ENCODE measurements around the gene TYW1B. TPM values are rescaled to one million over a fixed set of nuclear protein-coding genes. Genes with fewer than 3 reads are reported as not detected.
"Not testable (repeated sequence)": the region's sequence is repeated elsewhere in the genome, so short reads cannot be mapped to it uniquely, and the experiment has no call there.

Gene TYW1B
- total and polyA plus RNA-seq, 4 experiments from 2014 or later: 0.30 to 8.4 (median 5.0) TPM

- H3K4me1 Mint-ChIP-seq; H3K27me3 ChIP-seq (ENCODE audit: insufficient read depth, low read length); intact Hi-C loops (cut with micrococcal nuclease); H3K4me1 ChIP-seq (ENCODE audit: insufficient read depth, low read length); H3K9me3 ChIP-seq (ENCODE audit: control insufficient read depth in 1 of 2, low read length in 2 of 2); H3K27me3 Mint-ChIP-seq; DNase-seq; H3K4me3 ChIP-seq (ENCODE audit: low read length in 2 of 2); CTCF ChIA-PET (ENCODE audit: partially characterized antibody); H3K36me3 ChIP-seq (ENCODE audit: insufficient read depth, low read length); H3K4me3 Mint-ChIP-seq; POLR2A ChIA-PET (ENCODE audit: partially characterized antibody); H3K27ac Mint-ChIP-seq; H3K27ac ChIP-seq (ENCODE audit: low read depth, low read length); H3K9me3 Mint-ChIP-seq: not testable (repeated sequence)
- peaks cover 37 to 38% of the 10 kb centered on the region in 2 donors for H3K36me3 Mint-ChIP-seq
Observed at GRCh38 chr7:72810437-72810836, 17.6 kb downstream of the TYW1B start.

- POLR2A ChIA-PET (ENCODE audit: partially characterized antibody); H3K27ac Mint-ChIP-seq: not testable (repeated sequence)
Observed at GRCh38 chr7:72808511-72808910, 19.5 kb downstream of the TYW1B start.

GRCh38 chr7:72806851-72807250, 21.1 kb downstream of the TYW1B start:
- H3K36me3 Mint-ChIP-seq: peaks cover 37 to 42% of the 10 kb centered on the region in 2 donors
- H3K4me3 Mint-ChIP-seq; CTCF ChIA-PET (ENCODE audit: partially characterized antibody); H3K27me3 ChIP-seq (ENCODE audit: insufficient read depth, low read length); H3K27ac Mint-ChIP-seq; H3K9me3 ChIP-seq (ENCODE audit: control insufficient read depth in 1 of 2, low read length in 2 of 2); intact Hi-C loops (cut with micrococcal nuclease); H3K4me1 Mint-ChIP-seq; H3K4me1 ChIP-seq (ENCODE audit: insufficient read depth, low read length); H3K27ac ChIP-seq (ENCODE audit: low read depth, low read length); H3K9me3 Mint-ChIP-seq; H3K36me3 ChIP-seq (ENCODE audit: insufficient read depth, low read length); H3K27me3 Mint-ChIP-seq; DNase-seq; H3K4me3 ChIP-seq (ENCODE audit: low read length in 2 of 2); POLR2A ChIA-PET (ENCODE audit: partially characterized antibody): not testable (repeated sequence)

More at GRCh38 chr7:72808511-72808910, 19.5 kb downstream of the TYW1B start:
- H3K4me3 Mint-ChIP-seq; intact Hi-C loops (cut with micrococcal nuclease); H3K9me3 Mint-ChIP-seq; H3K27ac ChIP-seq (ENCODE audit: low read depth, low read length); CTCF ChIA-PET (ENCODE audit: partially characterized antibody); DNase-seq; H3K4me1 ChIP-seq (ENCODE audit: insufficient read depth, low read length); H3K4me3 ChIP-seq (ENCODE audit: low read length in 2 of 2); H3K9me3 ChIP-seq (ENCODE audit: control insufficient read depth in 1 of 2, low read length in 2 of 2); H3K27me3 Mint-ChIP-seq; H3K4me1 Mint-ChIP-seq; H3K27me3 ChIP-seq (ENCODE audit: insufficient read depth, low read length); H3K36me3 ChIP-seq (ENCODE audit: insufficient read depth, low read length): not testable (repeated sequence)
- H3K36me3 Mint-ChIP-seq: peaks cover 39 to 41% of the 10 kb centered on the region in 2 donors

- H3K9me3 ChIP-seq (ENCODE audit: control insufficient read depth in 1 of 2, low read length in 2 of 2): no peaks in the 10 kb centered on the region
- no peak overlapping the region for H3K4me3 ChIP-seq (ENCODE audit: low read length in 2 of 2)
- intact Hi-C loops (cut with micrococcal nuclease): no loop called here
- POLR2A ChIA-PET (ENCODE audit: partially characterized antibody): no interaction called here
- H3K4me1 Mint-ChIP-seq: no peaks in the 10 kb centered on the region
- H3K36me3 ChIP-seq (ENCODE audit: insufficient read depth, low read length): peaks cover 5% of the 10 kb centered on the region
- no peak overlapping the region for H3K27ac ChIP-seq (ENCODE audit: low read depth, low read length)
- CTCF ChIA-PET (ENCODE audit: partially characterized antibody): no interaction called here
- H3K36me3 Mint-ChIP-seq: peaks cover 40 to 45% of the 10 kb centered on the region in 2 donors
- H3K4me3 Mint-ChIP-seq: no peak overlapping the region
- H3K27ac Mint-ChIP-seq: peak overlapping the region in 1 of 7 donors; percentile 10
- H3K4me1 ChIP-seq (ENCODE audit: insufficient read depth, low read length): no peaks in the 10 kb centered on the region
- no peak for DNase-seq
- H3K9me3 Mint-ChIP-seq: no peaks in the 10 kb centered on the region
- no peaks in the 10 kb centered on the region for H3K27me3 Mint-ChIP-seq
- no peaks in the 10 kb centered on the region for H3K27me3 ChIP-seq (ENCODE audit: insufficient read depth, low read length)
Observed at GRCh38 chr7:72805526-72806494, 22.2 kb downstream of the TYW1B start.

GRCh38 chr7:72803778-72804177, 24.2 kb downstream of the TYW1B start:
- H3K27me3 Mint-ChIP-seq; H3K4me1 Mint-ChIP-seq; H3K27ac ChIP-seq (ENCODE audit: low read depth, low read length); H3K36me3 ChIP-seq (ENCODE audit: insufficient read depth, low read length); H3K27ac Mint-ChIP-seq; DNase-seq; H3K27me3 ChIP-seq (ENCODE audit: insufficient read depth, low read length); H3K9me3 Mint-ChIP-seq; intact Hi-C loops (cut with micrococcal nuclease); H3K4me1 ChIP-seq (ENCODE audit: insufficient read depth, low read length); POLR2A ChIA-PET (ENCODE audit: partially characterized antibody); H3K9me3 ChIP-seq (ENCODE audit: control insufficient read depth in 1 of 2, low read length in 2 of 2); H3K4me3 ChIP-seq (ENCODE audit: low read length in 2 of 2); H3K4me3 Mint-ChIP-seq: not testable (repeated sequence)
- CTCF ChIA-PET (ENCODE audit: partially characterized antibody): interaction anchor here (0.6 kb wide), 1 partner anchor 21 kb away, joined by 4 read pairs; no protein-coding TSS in a partner anchor
- H3K36me3 Mint-ChIP-seq: peaks cover 40 to 47% of the 10 kb centered on the region in 2 donors

DNA sequence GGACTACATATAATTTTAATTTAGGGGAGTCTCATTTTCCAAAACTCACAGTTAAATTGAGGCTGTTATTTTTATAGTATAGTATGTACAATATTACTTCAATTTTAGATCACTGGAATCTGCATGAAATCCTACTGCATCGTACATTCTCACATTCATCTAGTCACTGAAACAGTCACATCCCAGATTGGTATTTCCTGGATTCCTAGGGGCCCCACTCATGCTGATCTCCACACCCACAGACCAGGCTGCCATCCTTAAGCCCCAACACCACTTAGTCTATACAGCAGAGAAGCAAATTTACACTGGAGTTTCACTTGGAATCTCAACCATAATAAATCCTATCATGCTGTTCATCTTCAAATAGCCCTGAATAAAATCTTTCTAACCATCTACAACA, 26.4 kb downstream of the TYW1B start:
- DNase-seq; H3K27me3 Mint-ChIP-seq; H3K4me1 ChIP-seq (ENCODE audit: insufficient read depth, low read length); H3K36me3 ChIP-seq (ENCODE audit: insufficient read depth, low read length); H3K4me3 ChIP-seq (ENCODE audit: low read length in 2 of 2); H3K9me3 ChIP-seq (ENCODE audit: control insufficient read depth in 1 of 2, low read length in 2 of 2); H3K9me3 Mint-ChIP-seq; H3K27ac Mint-ChIP-seq; H3K4me3 Mint-ChIP-seq; intact Hi-C loops (cut with micrococcal nuclease); POLR2A ChIA-PET (ENCODE audit: partially characterized antibody); H3K27ac ChIP-seq (ENCODE audit: low read depth, low read length); H3K4me1 Mint-ChIP-seq; H3K27me3 ChIP-seq (ENCODE audit: insufficient read depth, low read length): not testable (repeated sequence)
- peaks cover 47 to 51% of the 10 kb centered on the region in 2 donors for H3K36me3 Mint-ChIP-seq
- CTCF ChIA-PET (ENCODE audit: partially characterized antibody): interaction anchor here (1.3 kb wide), 1 partner anchor 15 kb away, joined by 4 read pairs; no protein-coding TSS in a partner anchor

GRCh38 chr7:72795401-72795800, 32.6 kb downstream of the TYW1B start:
- H3K27ac ChIP-seq (ENCODE audit: low read depth, low read length); H3K36me3 ChIP-seq (ENCODE audit: insufficient read depth, low read length); H3K27me3 ChIP-seq (ENCODE audit: insufficient read depth, low read length); H3K4me3 Mint-ChIP-seq; intact Hi-C loops (cut with micrococcal nuclease); H3K4me1 ChIP-seq (ENCODE audit: insufficient read depth, low read length); H3K9me3 Mint-ChIP-seq; POLR2A ChIA-PET (ENCODE audit: partially characterized antibody); H3K27ac Mint-ChIP-seq; H3K4me1 Mint-ChIP-seq; DNase-seq; H3K4me3 ChIP-seq (ENCODE audit: low read length in 2 of 2); H3K9me3 ChIP-seq (ENCODE audit: control insufficient read depth in 1 of 2, low read length in 2 of 2); H3K27me3 Mint-ChIP-seq: not testable (repeated sequence)
- peaks cover 31 to 41% of the 10 kb centered on the region in 2 donors for H3K36me3 Mint-ChIP-seq
- CTCF ChIA-PET (ENCODE audit: partially characterized antibody): interaction anchor here (0.6 kb wide), 1 partner anchor 45 kb away, joined by 3 read pairs; no protein-coding TSS in a partner anchor
